ENCODE data around the gene EME1. TPM values are rescaled to one million over a fixed set of nuclear protein-coding genes. Genes with fewer than 3 reads are reported as not detected.

Gene EME1
- total RNA-seq, 2 donors from 2014 or later, result 0.24 to 1.3 TPM

GRCh38 chr17:50360486-50361115 lies 12.4 kb upstream of the EME1 start:
- no peak for DNase-seq
- no peak for ATAC-seq
- intact Hi-C loops (cut with DNase I), result no loop called here

- intact Hi-C loops (cut with DNase I), result loop anchor here in 1 of 2 donors (2.0 kb wide), 1 partner anchor 117 kb away; the partner anchor contains the start of gene RSAD1
- DNase-seq, result peak; percentile 58
- peak; percentile 51 to 56 for ATAC-seq
Measured at GRCh38 chr17:50361561-50362480, 11.2 kb upstream of the EME1 start.

GRCh38 chr17:50362661-50363060 lies 10.4 kb upstream of the EME1 start:
- intact Hi-C loops (cut with DNase I), result loop anchor here in 1 of 2 donors (2.0 kb wide), 1 partner anchor 116 kb away; the partner anchor contains the start of gene RSAD1

GRCh38 chr17:50363217-50364060 lies 9.6 kb upstream of the EME1 start:
- ATAC-seq, result peak; percentile 39 to 51
- intact Hi-C loops (cut with DNase I), result loop anchor here in 1 of 2 donors (2.0 kb wide), 1 partner anchor 115 kb away; the partner anchor contains the start of gene RSAD1

More at GRCh38 chr17:50362661-50363060, 10.4 kb upstream of the EME1 start:
- DNase-seq (no peak), ATAC-seq (no peak)

GRCh38 chr17:50364061-50364458 lies 9.0 kb upstream of the EME1 start:
- intact Hi-C loops (cut with DNase I), result no loop called here
- ATAC-seq (no peak), DNase-seq (no peak)

More at GRCh38 chr17:50363217-50364060, 9.6 kb upstream of the EME1 start:
- DNase-seq, result no peak

- DNase-seq (no peak), ATAC-seq (peak in 1 of 2 donors; percentile 34)
- intact Hi-C loops (cut with DNase I), result no loop called here
Measured at GRCh38 chr17:50364715-50365114, 8.3 kb upstream of the EME1 start.

- no peak for DNase-seq
- ATAC-seq, result no peak
- intact Hi-C loops (cut with DNase I), result no loop called here
Measured at GRCh38 chr17:50365165-50365564, 7.9 kb upstream of the EME1 start.

GRCh38 chr17:50365649-50366393 lies 7.2 kb upstream of the EME1 start:
- ATAC-seq (no peak), DNase-seq (no peak)
- intact Hi-C loops (cut with DNase I), result no loop called here

GRCh38 chr17:50367401-50367800 lies 5.6 kb upstream of the EME1 start:
- intact Hi-C loops (cut with DNase I), result no loop called here
- DNase-seq (no peak), ATAC-seq (no peak)

GRCh38 chr17:50370052-50370451 lies 3.0 kb upstream of the EME1 start:
- ATAC-seq, result no peak
- no peak for DNase-seq
- intact Hi-C loops (cut with DNase I), result no loop called here

- intact Hi-C loops (cut with DNase I), result no loop called here
- DNase-seq, result no peak
- no peak for ATAC-seq
Measured at GRCh38 chr17:50371526-50371925, 1.5 kb upstream of the EME1 start.

GRCh38 chr17:50372222-50372757 lies 739 bp upstream of the EME1 start:
- ATAC-seq, result peak in 1 of 2 donors; percentile 9
- intact Hi-C loops (cut with DNase I), result no loop called here
- no peak for DNase-seq

GRCh38 chr17:50373705-50374104 lies 676 bp downstream of the EME1 start:
- intact Hi-C loops (cut with DNase I), result no loop called here
- no peak for DNase-seq

GRCh38 chr17:50375858-50376538 lies 3.0 kb downstream of the EME1 start:
- ATAC-seq (no peak), DNase-seq (no peak)
- intact Hi-C loops (cut with DNase I), result no loop called here

More at GRCh38 chr17:50373705-50374104, 676 bp downstream of the EME1 start:
- no peak for ATAC-seq

- no peak for ATAC-seq
- intact Hi-C loops (cut with DNase I), result no loop called here
- DNase-seq, result no peak
Measured at GRCh38 chr17:50379351-50380132, 6.5 kb downstream of the EME1 start.

- DNase-seq, result no peak
- intact Hi-C loops (cut with DNase I), result no loop called here
- peak in 1 of 2 donors; percentile 21 for ATAC-seq
Measured at GRCh38 chr17:50380369-50381259, 7.6 kb downstream of the EME1 start.

Data from left cardiac atrium (tissue), 4 donors.